ENCODE results near the gene ARFGAP3.
A peak's percentile ranks its signal among the peaks of the same experiment; 100 is the strongest.

Gene ARFGAP3

GRCh38 chr22:42871146-42872050 is 14.3 kb upstream of the ARFGAP3 start:
- no peaks in the 10 kb centered on the region for H3K27me3 ChIP-seq (ENCODE audit: low read depth, low read length)
- peaks cover 0 to 12% of the 10 kb centered on the region in 2 donors for H3K4me1 ChIP-seq (ENCODE audit: control insufficient read depth in 1 of 2, insufficient read depth in 2 of 2, low read length in 2 of 2)
- H3K9me3 ChIP-seq (ENCODE audit: control insufficient read depth in 1 of 2, low read length in 2 of 2): no peaks in the 10 kb centered on the region
- no peak overlapping the region for H3K27ac ChIP-seq (ENCODE audit: low read length)
- H3K4me3 ChIP-seq (ENCODE audit: low read depth in 1 of 2, low read length in 2 of 2): no peak overlapping the region
- H3K36me3 ChIP-seq (ENCODE audit: control insufficient read depth in 1 of 2, insufficient read depth in 2 of 2, low read length in 2 of 2): peaks cover 29 to 54% of the 10 kb centered on the region in 2 donors

- H3K27ac ChIP-seq (ENCODE audit: low read length): no peak overlapping the region
- H3K36me3 ChIP-seq (ENCODE audit: control insufficient read depth in 1 of 2, insufficient read depth in 2 of 2, low read length in 2 of 2): peaks cover 24 to 42% of the 10 kb centered on the region in 2 donors
- no peaks in the 10 kb centered on the region for H3K27me3 ChIP-seq (ENCODE audit: low read depth, low read length)
These were observed 12.9 kb upstream of the ARFGAP3 start for GRCh38 chr22:42869888-42870480.

GRCh38 chr22:42869463-42869862 is 12.4 kb upstream of the ARFGAP3 start:
- Histone ChIP-seq H3K4me1 (ENCODE audit: control insufficient read depth in 1 of 2, insufficient read depth in 2 of 2, low read length in 2 of 2) (peaks cover 0 to 12% of the 10 kb centered on the region in 2 donors), H3K27ac (ENCODE audit: low read length) (no peak overlapping the region), H3K36me3 (ENCODE audit: control insufficient read depth in 1 of 2, insufficient read depth in 2 of 2, low read length in 2 of 2) (peaks cover 24 to 39% of the 10 kb centered on the region in 2 donors), H3K4me3 (ENCODE audit: low read depth in 1 of 2, low read length in 2 of 2) (no peak overlapping the region), H3K27me3 (ENCODE audit: low read depth, low read length) (no peaks in the 10 kb centered on the region), H3K9me3 (ENCODE audit: control insufficient read depth in 1 of 2, low read length in 2 of 2) (no peaks in the 10 kb centered on the region)

More at GRCh38 chr22:42869888-42870480, 12.9 kb upstream of the ARFGAP3 start:
- H3K4me1 ChIP-seq (ENCODE audit: control insufficient read depth in 1 of 2, insufficient read depth in 2 of 2, low read length in 2 of 2): peaks cover 0 to 12% of the 10 kb centered on the region in 2 donors
- H3K4me3 ChIP-seq (ENCODE audit: low read depth in 1 of 2, low read length in 2 of 2): no peak overlapping the region
- H3K9me3 ChIP-seq (ENCODE audit: control insufficient read depth in 1 of 2, low read length in 2 of 2): no peaks in the 10 kb centered on the region

- H3K36me3 ChIP-seq (ENCODE audit: control insufficient read depth in 1 of 2, insufficient read depth in 2 of 2, low read length in 2 of 2): peaks cover 24 to 32% of the 10 kb centered on the region in 2 donors
- H3K4me1 ChIP-seq (ENCODE audit: control insufficient read depth in 1 of 2, insufficient read depth in 2 of 2, low read length in 2 of 2): peaks cover 0 to 12% of the 10 kb centered on the region in 2 donors
- no peaks in the 10 kb centered on the region for H3K27me3 ChIP-seq (ENCODE audit: low read depth, low read length)
- no peak overlapping the region for H3K27ac ChIP-seq (ENCODE audit: low read length)
- H3K4me3 ChIP-seq (ENCODE audit: low read depth in 1 of 2, low read length in 2 of 2): no peak overlapping the region
- no peaks in the 10 kb centered on the region for H3K9me3 ChIP-seq (ENCODE audit: control insufficient read depth in 1 of 2, low read length in 2 of 2)
These were observed 11.7 kb upstream of the ARFGAP3 start for GRCh38 chr22:42868751-42869251.

- Histone ChIP-seq H3K4me3 (ENCODE audit: low read depth in 1 of 2, low read length in 2 of 2) (no peak overlapping the region), H3K4me1 (ENCODE audit: control insufficient read depth in 1 of 2, insufficient read depth in 2 of 2, low read length in 2 of 2) (peaks cover 0 to 12% of the 10 kb centered on the region in 2 donors), H3K9me3 (ENCODE audit: control insufficient read depth in 1 of 2, low read length in 2 of 2) (no peaks in the 10 kb centered on the region), H3K27ac (ENCODE audit: low read length) (no peak overlapping the region), H3K27me3 (ENCODE audit: low read depth, low read length) (no peaks in the 10 kb centered on the region), H3K36me3 (ENCODE audit: control insufficient read depth in 1 of 2, insufficient read depth in 2 of 2, low read length in 2 of 2) (peaks cover 7 to 9% of the 10 kb centered on the region in 2 donors)
These were observed 9.0 kb upstream of the ARFGAP3 start for GRCh38 chr22:42866100-42866499.

- Histone ChIP-seq H3K36me3 (ENCODE audit: control insufficient read depth in 1 of 2, insufficient read depth in 2 of 2, low read length in 2 of 2) (peaks cover 2 to 5% of the 10 kb centered on the region in 2 donors), H3K27me3 (ENCODE audit: low read depth, low read length) (no peaks in the 10 kb centered on the region), H3K4me3 (ENCODE audit: low read depth in 1 of 2, low read length in 2 of 2) (no peak overlapping the region), H3K4me1 (ENCODE audit: control insufficient read depth in 1 of 2, insufficient read depth in 2 of 2, low read length in 2 of 2) (peaks cover 0 to 12% of the 10 kb centered on the region in 2 donors), H3K9me3 (ENCODE audit: control insufficient read depth in 1 of 2, low read length in 2 of 2) (no peaks in the 10 kb centered on the region), H3K27ac (ENCODE audit: low read length) (no peak overlapping the region)
These were observed 8.5 kb upstream of the ARFGAP3 start for GRCh38 chr22:42865536-42865935.

- no peak overlapping the region for H3K4me3 ChIP-seq (ENCODE audit: low read depth in 1 of 2, low read length in 2 of 2)
- H3K4me1 ChIP-seq (ENCODE audit: control insufficient read depth in 1 of 2, insufficient read depth in 2 of 2, low read length in 2 of 2): peaks cover 0 to 5% of the 10 kb centered on the region in 2 donors
- no peaks in the 10 kb centered on the region for H3K9me3 ChIP-seq (ENCODE audit: control insufficient read depth in 1 of 2, low read length in 2 of 2)
- no peaks in the 10 kb centered on the region for H3K27me3 ChIP-seq (ENCODE audit: low read depth, low read length)
- H3K27ac ChIP-seq (ENCODE audit: low read length): no peak overlapping the region
- no peaks in the 10 kb centered on the region for H3K36me3 ChIP-seq (ENCODE audit: control insufficient read depth in 1 of 2, insufficient read depth in 2 of 2, low read length in 2 of 2)
These were observed 6.4 kb upstream of the ARFGAP3 start for GRCh38 chr22:42863349-42863961.

- H3K9me3 ChIP-seq (ENCODE audit: control insufficient read depth in 1 of 2, low read length in 2 of 2): no peaks in the 10 kb centered on the region
- H3K27me3 ChIP-seq (ENCODE audit: low read depth, low read length): no peaks in the 10 kb centered on the region
- H3K4me3 ChIP-seq (ENCODE audit: low read depth in 1 of 2, low read length in 2 of 2): no peak overlapping the region
- peaks cover 0 to 3% of the 10 kb centered on the region in 2 donors for H3K4me1 ChIP-seq (ENCODE audit: control insufficient read depth in 1 of 2, insufficient read depth in 2 of 2, low read length in 2 of 2)
- no peak overlapping the region for H3K27ac ChIP-seq (ENCODE audit: low read length)
- H3K36me3 ChIP-seq (ENCODE audit: control insufficient read depth in 1 of 2, insufficient read depth in 2 of 2, low read length in 2 of 2): no peaks in the 10 kb centered on the region
These were observed 5.1 kb upstream of the ARFGAP3 start for GRCh38 chr22:42862045-42862734.

- H3K4me3 ChIP-seq (ENCODE audit: low read depth in 1 of 2, low read length in 2 of 2): no peak overlapping the region
- H3K27me3 ChIP-seq (ENCODE audit: low read depth, low read length): no peaks in the 10 kb centered on the region
- H3K9me3 ChIP-seq (ENCODE audit: control insufficient read depth in 1 of 2, low read length in 2 of 2): no peaks in the 10 kb centered on the region
- H3K36me3 ChIP-seq (ENCODE audit: control insufficient read depth in 1 of 2, insufficient read depth in 2 of 2, low read length in 2 of 2): peaks cover 0 to 3% of the 10 kb centered on the region in 2 donors
- H3K4me1 ChIP-seq (ENCODE audit: control insufficient read depth in 1 of 2, insufficient read depth in 2 of 2, low read length in 2 of 2): peaks cover 0 to 3% of the 10 kb centered on the region in 2 donors
- H3K27ac ChIP-seq (ENCODE audit: low read length): no peak overlapping the region
These were observed 3.9 kb upstream of the ARFGAP3 start for GRCh38 chr22:42860968-42861367.

- peaks cover 3 to 7% of the 10 kb centered on the region in 2 donors for H3K36me3 ChIP-seq (ENCODE audit: control insufficient read depth in 1 of 2, insufficient read depth in 2 of 2, low read length in 2 of 2)
- H3K9me3 ChIP-seq (ENCODE audit: control insufficient read depth in 1 of 2, low read length in 2 of 2): no peaks in the 10 kb centered on the region
- no peak overlapping the region for H3K27ac ChIP-seq (ENCODE audit: low read length)
- no peaks in the 10 kb centered on the region for H3K27me3 ChIP-seq (ENCODE audit: low read depth, low read length)
- H3K4me1 ChIP-seq (ENCODE audit: control insufficient read depth in 1 of 2, insufficient read depth in 2 of 2, low read length in 2 of 2): peaks cover 3 to 5% of the 10 kb centered on the region in 2 donors
- H3K4me3 ChIP-seq (ENCODE audit: low read depth in 1 of 2, low read length in 2 of 2): peak overlapping the region in 1 of 2 donors; percentile 57
These were observed 890 bp upstream of the ARFGAP3 start for GRCh38 chr22:42857845-42858481.

Measured in muscle layer of duodenum (tissue), 2 donors.